GM11168 (cell line): ENCODE results near the gene C3orf49.

ENCODE experiments used
- in situ Hi-C: fragments of 300-500 bp; cut with MboI; formaldehyde crosslinking; loops from one replicate; pipeline ENCODE4 v1.12.0; 2022; ENCODE audit warnings: low sequenced_read_pairs; ENCODE audit not compliant: unreplicated experiment

The C3orf49 gene

GRCh38 chr3:63819151-63819398 lies at the start of gene C3orf49:
Gene C3orf49 (plus strand): TSS chr3:63819299. CDS start chr3:63819472, 173 bp downstream.
- in situ Hi-C loops = loop anchor here (5.0 kb wide), 1 partner anchor 467 kb away; no protein-coding TSS in a partner anchor

GRCh38 chr3:63774781-63775180 lies 44.3 kb upstream of the C3orf49 start:
- in situ Hi-C loops = no loop called here

GRCh38 chr3:63779227-63779626 lies 39.9 kb upstream of the C3orf49 start:
- in situ Hi-C loops = no loop called here

GRCh38 chr3:63791974-63792373 lies 27.1 kb upstream of the C3orf49 start:
- in situ Hi-C loops = no loop called here

- in situ Hi-C loops = no loop called here
Measured at GRCh38 chr3:63795438-63795837, 23.7 kb upstream of the C3orf49 start.

GRCh38 chr3:63798544-63798943 lies 20.6 kb upstream of the C3orf49 start:
- in situ Hi-C loops = no loop called here

GRCh38 chr3:63798949-63799348 lies 20.1 kb upstream of the C3orf49 start:
- in situ Hi-C loops = no loop called here

GRCh38 chr3:63800097-63800496 lies 19.0 kb upstream of the C3orf49 start:
- in situ Hi-C loops = no loop called here

- in situ Hi-C loops = no loop called here
Measured at GRCh38 chr3:63803911-63804310, 15.2 kb upstream of the C3orf49 start.

- in situ Hi-C loops = no loop called here
Measured at GRCh38 chr3:63807961-63808565, 11.0 kb upstream of the C3orf49 start.

- in situ Hi-C loops = no loop called here
Measured at GRCh38 chr3:63808633-63809032, 10.5 kb upstream of the C3orf49 start.

- in situ Hi-C loops = no loop called here
Measured at GRCh38 chr3:63809607-63810006, 9.5 kb upstream of the C3orf49 start.

GRCh38 chr3:63814237-63814636 lies 4.9 kb upstream of the C3orf49 start:
- in situ Hi-C loops = no loop called here

GRCh38 chr3:63817225-63817624 lies 1.9 kb upstream of the C3orf49 start:
- in situ Hi-C loops = loop anchor here (5.0 kb wide), 1 partner anchor 465 kb away; no protein-coding TSS in a partner anchor

- in situ Hi-C loops = loop anchor here (5.0 kb wide), 1 partner anchor 466 kb away; no protein-coding TSS in a partner anchor
Measured at GRCh38 chr3:63818282-63819150, 583 bp upstream of the C3orf49 start.

- in situ Hi-C loops = no loop called here
Measured at GRCh38 chr3:63824309-63824708, 5.2 kb downstream of the C3orf49 start.

GRCh38 chr3:63830526-63830925 lies 11.4 kb downstream of the C3orf49 start:
- in situ Hi-C loops = no loop called here

- in situ Hi-C loops = no loop called here
Measured at GRCh38 chr3:63832395-63832794, 13.3 kb downstream of the C3orf49 start.

GRCh38 chr3:63841704-63842103 lies 22.6 kb downstream of the C3orf49 start:
- in situ Hi-C loops = no loop called here

- in situ Hi-C loops = no loop called here
Measured at GRCh38 chr3:63842127-63842526, 23.0 kb downstream of the C3orf49 start.

- in situ Hi-C loops = no loop called here
Measured at GRCh38 chr3:63845215-63845614, 26.1 kb downstream of the C3orf49 start.
